ENCODE data around the gene TBXA2R.

TBXA2R gene

GRCh38 chr19:3646336-3647092 lies 39.8 kb upstream of the TBXA2R start:
- Histone ChIP-seq H3K27me3 (ENCODE audit: insufficient read depth, low read length, poor library complexity, severe bottlenecking) (no peaks in the 10 kb centered on the region), H3K9ac (ENCODE audit: low read depth, low read length, poor library complexity, severe bottlenecking) (no peak overlapping the region), H3K4me1 (ENCODE audit: insufficient read depth, low read length, poor library complexity, severe bottlenecking) (no peaks in the 10 kb centered on the region), H3K79me2 (ENCODE audit: insufficient read depth, low read length) (no peaks in the 10 kb centered on the region), H3K36me3 (ENCODE audit: insufficient read depth, low read length) (no peaks in the 10 kb centered on the region), H3K4me3 (ENCODE audit: low read length, poor library complexity, severe bottlenecking) (no peak overlapping the region), H3K4me2 (ENCODE audit: low read depth, low read length, poor library complexity, severe bottlenecking) (no peak overlapping the region), H2AFZ (ENCODE audit: low read length) (no peak overlapping the region), H3K9me3 (ENCODE audit: insufficient read depth, low read depth, low read length) (no peaks in the 10 kb centered on the region), H3F3A (ENCODE audit: low read depth) (no peaks in the 10 kb centered on the region), H4K20me1 (ENCODE audit: insufficient read depth, low read length, poor library complexity, severe bottlenecking) (no peaks in the 10 kb centered on the region), H3K9me2 (replicated peaks; ENCODE audit: low read depth, low read length) (no peaks in the 10 kb centered on the region)
- TF ChIP-seq EZH2phosphoT487 (IDR thresholded peaks at IDR 0.05; ENCODE audit: borderline replicate concordance), result no peak

- no peak overlapping the region for H3K4me2 ChIP-seq (ENCODE audit: low read depth, low read length, poor library complexity, severe bottlenecking)
- no peaks in the 10 kb centered on the region for H3K79me2 ChIP-seq (ENCODE audit: insufficient read depth, low read length)
- no peaks in the 10 kb centered on the region for H3K36me3 ChIP-seq (ENCODE audit: insufficient read depth, low read length)
Measured at GRCh38 chr19:3645726-3646125, 39.1 kb upstream of the TBXA2R start.

GRCh38 chr19:3645067-3645396 lies 38.4 kb upstream of the TBXA2R start:
- no peak overlapping the region for H3K9ac ChIP-seq (ENCODE audit: low read depth, low read length, poor library complexity, severe bottlenecking)
- H3K27me3 ChIP-seq (ENCODE audit: insufficient read depth, low read length, poor library complexity, severe bottlenecking), result no peaks in the 10 kb centered on the region
- no peaks in the 10 kb centered on the region for H3K9me3 ChIP-seq (ENCODE audit: insufficient read depth, low read depth, low read length)
- no peaks in the 10 kb centered on the region for H4K20me1 ChIP-seq (ENCODE audit: insufficient read depth, low read length, poor library complexity, severe bottlenecking)
- no peaks in the 10 kb centered on the region for H3F3A ChIP-seq (ENCODE audit: low read depth)
- H3K4me1 ChIP-seq (ENCODE audit: insufficient read depth, low read length, poor library complexity, severe bottlenecking), result no peaks in the 10 kb centered on the region
- no peak for TF ChIP-seq CTCF (conservative IDR thresholded peaks at IDR 0.05; ENCODE audit: low read length)
- TF ChIP-seq EZH2phosphoT487 (IDR thresholded peaks at IDR 0.05; ENCODE audit: borderline replicate concordance), result no peak
- H3K4me2 ChIP-seq (ENCODE audit: low read depth, low read length, poor library complexity, severe bottlenecking), result no peak overlapping the region
- no peaks in the 10 kb centered on the region for H3K9me2 ChIP-seq (replicated peaks; ENCODE audit: low read depth, low read length)
- no peaks in the 10 kb centered on the region for H3K36me3 ChIP-seq (ENCODE audit: insufficient read depth, low read length)
- no peak overlapping the region for H2AFZ ChIP-seq (ENCODE audit: low read length)
- no peak overlapping the region for H3K4me3 ChIP-seq (ENCODE audit: low read length, poor library complexity, severe bottlenecking)
- no peaks in the 10 kb centered on the region for H3K79me2 ChIP-seq (ENCODE audit: insufficient read depth, low read length)

More at GRCh38 chr19:3645726-3646125, 39.1 kb upstream of the TBXA2R start:
- H3F3A ChIP-seq (ENCODE audit: low read depth), result no peaks in the 10 kb centered on the region
- H2AFZ ChIP-seq (ENCODE audit: low read length), result no peak overlapping the region
- no peaks in the 10 kb centered on the region for H3K9me3 ChIP-seq (ENCODE audit: insufficient read depth, low read depth, low read length)
- TF ChIP-seq CTCF (conservative IDR thresholded peaks at IDR 0.05; ENCODE audit: low read length) (no peak), EZH2phosphoT487 (IDR thresholded peaks at IDR 0.05; ENCODE audit: borderline replicate concordance) (no peak)
- H3K9ac ChIP-seq (ENCODE audit: low read depth, low read length, poor library complexity, severe bottlenecking), result no peak overlapping the region
- H3K27me3 ChIP-seq (ENCODE audit: insufficient read depth, low read length, poor library complexity, severe bottlenecking), result no peaks in the 10 kb centered on the region
- no peaks in the 10 kb centered on the region for H3K9me2 ChIP-seq (replicated peaks; ENCODE audit: low read depth, low read length)
- H3K4me1 ChIP-seq (ENCODE audit: insufficient read depth, low read length, poor library complexity, severe bottlenecking), result no peaks in the 10 kb centered on the region
- H3K4me3 ChIP-seq (ENCODE audit: low read length, poor library complexity, severe bottlenecking), result no peak overlapping the region
- H4K20me1 ChIP-seq (ENCODE audit: insufficient read depth, low read length, poor library complexity, severe bottlenecking), result no peaks in the 10 kb centered on the region

Data from Loucy (cell line).